DND-41 (cell line): ENCODE results near the gene S100A8.

Experiments
- ATAC-seq: fragments of 200-7000 bp; cut with Tn5 transposase; 3 replicates; pipeline ENCODE4 v1.9.1; 2021; ENCODE audit warnings: low read depth; ENCODE audit not compliant: insufficient read depth
- DNase-seq: peaks from one replicate; pipeline ENCODE4 v3.0.0-alpha.2; 2020
- H2AFZ ChIP-seq: 2 replicates; pipeline ENCODE4 v1.6.0; 2012; ENCODE audit warnings: low read depth, low read length
- H3K27ac ChIP-seq: 2 replicates; pipeline ENCODE4 v1.5.1; 2012; ENCODE audit warnings: low read length, inconsistent platforms
- H3K27me3 ChIP-seq: fragments of 200-600 bp; sonication (generic); 2 replicates; pipeline ENCODE4 v1.6.0; 2012; ENCODE audit warnings: low read length, mild to moderate bottlenecking, inconsistent platforms; ENCODE audit not compliant: insufficient read depth, poor library complexity
- H3K36me3 ChIP-seq: 2 replicates; pipeline ENCODE4 v1.5.1; 2012; ENCODE audit warnings: low read length, inconsistent platforms; ENCODE audit not compliant: insufficient read depth
- H3K4me1 ChIP-seq: 2 replicates; pipeline ENCODE4 v1.5.1; 2012; ENCODE audit warnings: mild to moderate bottlenecking, low read length; ENCODE audit not compliant: insufficient read depth
- H3K4me2 ChIP-seq: 2 replicates; pipeline ENCODE4 v1.6.0; 2012; ENCODE audit warnings: mild to moderate bottlenecking, moderate library complexity, low read length, inconsistent platforms; ENCODE audit not compliant: insufficient read depth
- H3K4me3 ChIP-seq, 2 experiments: fragments of 200-600 bp in 1 of 2; shearing (Covaris generic) in 1 of 2; 2 replicates each; pipeline ENCODE4 v1.5.1; 2012 to 2016; ENCODE audit warnings: inconsistent platforms in 2 of 2, low read length in 2 of 2, mild to moderate bottlenecking in 2 of 2, low read depth in 1 of 2, moderate library complexity in 1 of 2
- H3K79me2 ChIP-seq: 2 replicates; pipeline ENCODE4 v1.6.0; 2012; ENCODE audit warnings: low read length, inconsistent platforms; ENCODE audit not compliant: insufficient read depth
- H3K9ac ChIP-seq: 2 replicates; pipeline ENCODE4 v1.6.0; 2012; ENCODE audit warnings: low read depth, mild to moderate bottlenecking, inconsistent platforms, low read length, moderate library complexity
- H3K9me3 ChIP-seq: 2 replicates; pipeline ENCODE4 v1.5.1; 2012; ENCODE audit warnings: low read length, moderate library complexity, mild to moderate bottlenecking, inconsistent platforms; ENCODE audit not compliant: insufficient read depth, severe bottlenecking
- H4K20me1 ChIP-seq: 2 replicates; pipeline ENCODE4 v1.6.0; 2012; ENCODE audit warnings: low read length; ENCODE audit not compliant: insufficient read depth
- CTCF ChIP-seq: IDR thresholded peaks from 2 replicates; pipeline ENCODE4 v1.5.1; 2012; ENCODE audit warnings: borderline replicate concordance, low read length, moderate library complexity, mild to moderate bottlenecking; ENCODE audit not compliant: poor library complexity, severe bottlenecking; ENCODE audit errors: extremely low read depth
- EZH2 ChIP-seq: IDR thresholded peaks from 3 replicates; pipeline ENCODE4 v1.6.1; 2012; ENCODE audit warnings: borderline replicate concordance, low read depth, mild to moderate bottlenecking, moderate library complexity, low read length, inconsistent platforms; ENCODE audit not compliant: severe bottlenecking

The S100A8 gene

GRCh38 chr1:153371231-153371630, 19.6 kb downstream of the S100A8 start:
- DNase-seq: no peak
- no peak overlapping the region for H3K4me2 ChIP-seq
- H3K27me3 ChIP-seq: peaks cover 16% of the 10 kb centered on the region
- H3K9ac ChIP-seq: no peak overlapping the region
- no peak for ATAC-seq
- H3K4me1 ChIP-seq: no peaks in the 10 kb centered on the region
- H3K27ac ChIP-seq: no peak overlapping the region
- H4K20me1 ChIP-seq: 0 out of 2 replicates have a peak, but pooled peaks cover 4% of the 10 kb centered on the region
- no peak for TF ChIP-seq CTCF
- no peak for TF ChIP-seq EZH2
- no peaks in the 10 kb centered on the region for H3K36me3 ChIP-seq
- no peaks in the 10 kb centered on the region for H3K79me2 ChIP-seq
- H3K9me3 ChIP-seq: no peaks in the 10 kb centered on the region
- H2AFZ ChIP-seq: no peak overlapping the region
- no peak overlapping the region for H3K4me3 ChIP-seq

GRCh38 chr1:153370146-153370545, 20.7 kb downstream of the S100A8 start:
- no peaks in the 10 kb centered on the region for H3K4me1 ChIP-seq
- no peak overlapping the region for H2AFZ ChIP-seq
- DNase-seq (no peak), ATAC-seq (no peak)
- 0 out of 2 replicates have a peak, but pooled peaks cover 4% of the 10 kb centered on the region for H4K20me1 ChIP-seq
- H3K9ac ChIP-seq: no peak overlapping the region
- no peak overlapping the region for H3K27ac ChIP-seq
- no peak overlapping the region for H3K4me3 ChIP-seq
- H3K9me3 ChIP-seq: no peaks in the 10 kb centered on the region
- H3K27me3 ChIP-seq: peaks cover 24% of the 10 kb centered on the region
- no peaks in the 10 kb centered on the region for H3K36me3 ChIP-seq
- TF ChIP-seq CTCF (no peak), EZH2 (no peak)
- no peaks in the 10 kb centered on the region for H3K79me2 ChIP-seq
- H3K4me2 ChIP-seq: no peak overlapping the region

- DNase-seq: no peak
- H3K9ac ChIP-seq: no peak overlapping the region
- no peak overlapping the region for H3K27ac ChIP-seq
- no peaks in the 10 kb centered on the region for H3K4me1 ChIP-seq
- H3K9me3 ChIP-seq: no peaks in the 10 kb centered on the region
- peaks cover 23% of the 10 kb centered on the region for H3K27me3 ChIP-seq
- no peak overlapping the region for H3K4me3 ChIP-seq
- H3K36me3 ChIP-seq: no peaks in the 10 kb centered on the region
- no peak for ATAC-seq
- no peaks in the 10 kb centered on the region for H4K20me1 ChIP-seq
- TF ChIP-seq CTCF (no peak), EZH2 (no peak)
- no peak overlapping the region for H2AFZ ChIP-seq
- H3K4me2 ChIP-seq: no peak overlapping the region
- H3K79me2 ChIP-seq: no peaks in the 10 kb centered on the region
Observed at GRCh38 chr1:153368495-153368894, 22.4 kb downstream of the S100A8 start.

DNA sequence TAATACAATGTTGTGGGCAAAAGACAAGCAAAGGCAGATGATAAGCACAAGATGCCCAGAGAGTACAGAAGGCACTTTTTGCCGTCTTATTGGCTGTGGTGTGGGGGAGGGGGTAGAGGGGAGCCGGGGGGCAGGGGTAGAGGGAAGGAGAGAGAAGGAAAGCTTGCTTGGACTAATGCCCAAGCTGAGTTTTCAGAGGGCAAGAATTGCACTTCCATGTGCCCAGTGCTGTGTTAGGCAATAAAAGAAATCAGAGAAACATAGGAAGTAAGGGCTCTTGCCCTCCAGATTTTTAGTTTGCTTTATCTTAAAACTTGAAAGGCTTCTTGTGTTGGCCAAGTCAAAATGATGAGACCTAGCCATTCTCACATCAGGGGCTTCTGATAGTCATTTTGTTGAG, 23.8 kb downstream of the S100A8 start:
- H3K9me3 ChIP-seq: no peaks in the 10 kb centered on the region
- H3K27ac ChIP-seq: no peak overlapping the region
- peaks cover 32% of the 10 kb centered on the region for H3K27me3 ChIP-seq
- H3K4me1 ChIP-seq: no peaks in the 10 kb centered on the region
- H2AFZ ChIP-seq: no peak overlapping the region
- ATAC-seq (no peak), DNase-seq (no peak)
- TF ChIP-seq CTCF (no peak), EZH2 (no peak)
- no peaks in the 10 kb centered on the region for H3K36me3 ChIP-seq
- no peak overlapping the region for H3K9ac ChIP-seq
- no peak overlapping the region for H3K4me3 ChIP-seq
- H4K20me1 ChIP-seq: no peaks in the 10 kb centered on the region
- no peak overlapping the region for H3K4me2 ChIP-seq
- H3K79me2 ChIP-seq: no peaks in the 10 kb centered on the region
